ENCODE measurements around the gene SMARCA2.

SMARCA2 gene

DNA sequence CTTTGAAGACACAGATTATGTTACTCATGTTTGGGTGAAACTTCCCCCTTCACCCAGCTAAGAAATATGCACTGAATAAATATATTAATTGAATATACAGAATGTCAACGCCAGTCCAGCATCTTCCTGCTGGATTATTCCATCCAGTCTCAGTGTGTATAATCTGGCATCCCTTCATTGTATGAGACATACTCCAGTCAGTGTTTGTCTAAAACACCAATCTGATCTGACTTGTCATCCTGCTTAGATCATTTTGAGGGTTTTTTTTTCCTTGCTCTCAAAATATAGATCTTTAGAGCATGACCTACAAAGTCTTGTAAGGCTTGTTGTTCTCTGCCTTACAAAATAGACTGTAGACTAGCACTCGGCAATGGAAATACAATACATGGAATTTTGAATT lies 195.1 kb downstream of the SMARCA2 start:
- TF ChIP-seq, protein P1, sequence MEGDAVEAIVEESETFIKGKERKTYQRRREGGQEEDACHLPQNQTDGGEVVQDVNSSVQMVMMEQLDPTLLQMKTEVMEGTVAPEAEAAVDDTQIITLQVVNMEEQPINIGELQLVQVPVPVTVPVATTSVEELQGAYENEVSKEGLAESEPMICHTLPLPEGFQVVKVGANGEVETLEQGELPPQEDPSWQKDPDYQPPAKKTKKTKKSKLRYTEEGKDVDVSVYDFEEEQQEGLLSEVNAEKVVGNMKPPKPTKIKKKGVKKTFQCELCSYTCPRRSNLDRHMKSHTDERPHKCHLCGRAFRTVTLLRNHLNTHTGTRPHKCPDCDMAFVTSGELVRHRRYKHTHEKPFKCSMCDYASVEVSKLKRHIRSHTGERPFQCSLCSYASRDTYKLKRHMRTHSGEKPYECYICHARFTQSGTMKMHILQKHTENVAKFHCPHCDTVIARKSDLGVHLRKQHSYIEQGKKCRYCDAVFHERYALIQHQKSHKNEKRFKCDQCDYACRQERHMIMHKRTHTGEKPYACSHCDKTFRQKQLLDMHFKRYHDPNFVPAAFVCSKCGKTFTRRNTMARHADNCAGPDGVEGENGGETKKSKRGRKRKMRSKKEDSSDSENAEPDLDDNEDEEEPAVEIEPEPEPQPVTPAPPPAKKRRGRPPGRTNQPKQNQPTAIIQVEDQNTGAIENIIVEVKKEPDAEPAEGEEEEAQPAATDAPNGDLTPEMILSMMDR (IDR thresholded peaks at IDR 0.05; ENCODE audit: poor library complexity, severe bottlenecking), result no peak
- no peaks in the 10 kb centered on the region for H3K36me3 ChIP-seq (ENCODE audit: low read depth)
- ATAC-seq (ENCODE audit: low read depth), result no peak
- H3K27me3 ChIP-seq (ENCODE audit: insufficient read depth, poor library complexity, severe bottlenecking), result no peaks in the 10 kb centered on the region
- H3K27ac ChIP-seq (ENCODE audit: poor library complexity, severe bottlenecking), result no peak overlapping the region
- H3K4me3 ChIP-seq (ENCODE audit: severe bottlenecking), result no peak overlapping the region
- no peaks in the 10 kb centered on the region for H3K4me1 ChIP-seq (ENCODE audit: insufficient read depth, poor library complexity, severe bottlenecking)
- DNase-seq (ENCODE audit: low spot score), result no peak
- no peaks in the 10 kb centered on the region for H3K9me3 ChIP-seq (ENCODE audit: severe bottlenecking)

DNA sequence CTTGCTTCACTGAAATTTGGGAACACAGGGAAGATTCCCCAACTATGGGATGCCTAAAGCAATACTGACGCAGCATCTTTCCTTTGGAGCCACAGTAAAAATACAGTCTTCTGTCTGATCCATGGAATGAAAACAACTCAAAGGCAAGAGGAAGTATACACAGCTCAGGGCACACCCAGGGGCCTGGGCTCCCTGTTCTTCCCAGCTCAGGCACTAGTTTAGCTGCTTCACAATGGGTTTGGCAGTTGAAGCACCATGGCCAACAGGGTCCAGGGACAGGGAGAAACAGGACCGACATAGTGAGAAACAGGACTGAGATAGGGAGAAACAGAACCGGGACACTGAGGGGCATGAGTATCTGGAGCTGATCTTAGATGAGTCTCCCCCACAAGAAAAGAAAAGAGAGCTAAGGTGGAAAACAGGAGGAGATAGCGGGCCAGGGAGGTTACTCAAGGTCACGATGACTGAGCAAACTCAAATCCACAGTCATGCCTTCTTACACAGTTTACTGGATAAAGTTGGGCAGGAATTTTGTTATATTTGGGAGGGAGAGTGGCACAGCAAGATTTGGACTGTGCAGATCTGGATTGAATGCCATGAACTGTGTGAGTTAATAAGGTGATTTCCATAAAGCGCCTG lies 198.8 kb downstream of the SMARCA2 start:
- DNase-seq (ENCODE audit: low spot score) (no peak), ATAC-seq (ENCODE audit: low read depth) (no peak)
- Histone ChIP-seq H3K36me3 (ENCODE audit: low read depth) (no peaks in the 10 kb centered on the region), H3K27me3 (ENCODE audit: insufficient read depth, poor library complexity, severe bottlenecking) (no peaks in the 10 kb centered on the region), H3K4me3 (ENCODE audit: severe bottlenecking) (no peak overlapping the region), H3K9me3 (ENCODE audit: severe bottlenecking) (no peaks in the 10 kb centered on the region), H3K4me1 (ENCODE audit: insufficient read depth, poor library complexity, severe bottlenecking) (no peaks in the 10 kb centered on the region), H3K27ac (ENCODE audit: poor library complexity, severe bottlenecking) (no peak overlapping the region)
- TF ChIP-seq, protein P1 (IDR thresholded peaks at IDR 0.05; ENCODE audit: poor library complexity, severe bottlenecking), result no peak

DNA sequence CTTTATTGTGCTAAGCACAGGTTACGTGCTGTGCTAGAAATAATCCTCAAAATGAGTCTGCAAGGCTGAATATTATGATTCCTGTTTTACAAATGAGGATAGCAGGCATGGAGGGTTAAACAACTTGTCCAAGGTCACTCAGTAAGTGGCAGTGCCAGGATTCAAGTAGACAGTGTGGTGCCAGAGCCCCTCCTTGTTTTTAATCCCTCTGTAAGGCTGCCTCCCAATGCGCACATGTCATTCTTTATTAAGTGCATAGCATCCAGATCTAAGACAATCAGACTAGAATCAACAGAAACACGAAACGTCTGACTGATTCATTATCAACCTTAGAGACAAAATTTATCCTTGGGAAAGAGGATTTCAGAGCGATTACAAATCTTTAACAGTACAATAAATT lies 199.6 kb downstream of the SMARCA2 start:
- Histone ChIP-seq H3K4me3 (ENCODE audit: severe bottlenecking) (no peak overlapping the region), H3K27me3 (ENCODE audit: insufficient read depth, poor library complexity, severe bottlenecking) (no peaks in the 10 kb centered on the region), H3K36me3 (ENCODE audit: low read depth) (no peaks in the 10 kb centered on the region), H3K27ac (ENCODE audit: poor library complexity, severe bottlenecking) (no peak overlapping the region), H3K9me3 (ENCODE audit: severe bottlenecking) (no peaks in the 10 kb centered on the region), H3K4me1 (ENCODE audit: insufficient read depth, poor library complexity, severe bottlenecking) (no peaks in the 10 kb centered on the region)
- no peak for ATAC-seq (ENCODE audit: low read depth)
- TF ChIP-seq, protein P1 (IDR thresholded peaks at IDR 0.05; ENCODE audit: poor library complexity, severe bottlenecking), result no peak
- DNase-seq (ENCODE audit: low spot score), result no peak

DNA sequence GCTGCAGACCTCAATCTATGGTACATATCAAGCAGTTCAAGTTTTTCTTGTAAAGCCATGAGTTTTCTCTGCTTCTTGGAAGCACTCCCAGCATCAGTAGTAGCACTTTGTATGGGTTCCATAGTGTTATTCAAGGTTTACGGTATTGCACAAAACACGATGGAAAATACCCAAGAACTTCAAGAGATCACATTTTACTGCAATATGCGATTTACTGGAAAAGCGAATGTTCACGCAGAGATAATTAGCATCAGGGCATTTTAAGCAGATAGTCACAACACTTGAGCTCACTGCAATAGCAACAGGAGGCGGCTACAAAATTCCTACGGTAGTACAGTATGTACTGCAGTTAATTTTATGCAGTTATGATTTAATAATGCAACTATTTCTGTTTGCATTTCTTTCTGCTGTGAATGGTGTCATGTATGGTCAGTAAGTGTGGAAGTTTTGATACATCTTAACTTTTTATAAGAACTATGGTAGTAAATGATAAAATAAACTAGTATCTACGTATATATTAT lies 200.8 kb downstream of the SMARCA2 start:
- Histone ChIP-seq H3K27ac (ENCODE audit: poor library complexity, severe bottlenecking) (no peak overlapping the region), H3K36me3 (ENCODE audit: low read depth) (no peaks in the 10 kb centered on the region), H3K27me3 (ENCODE audit: insufficient read depth, poor library complexity, severe bottlenecking) (no peaks in the 10 kb centered on the region), H3K4me3 (ENCODE audit: severe bottlenecking) (no peak overlapping the region), H3K4me1 (ENCODE audit: insufficient read depth, poor library complexity, severe bottlenecking) (no peaks in the 10 kb centered on the region), H3K9me3 (ENCODE audit: severe bottlenecking) (no peaks in the 10 kb centered on the region)
- TF ChIP-seq, protein P1 (IDR thresholded peaks at IDR 0.05; ENCODE audit: poor library complexity, severe bottlenecking), result no peak
- ATAC-seq (ENCODE audit: low read depth) (no peak), DNase-seq (ENCODE audit: low spot score) (no peak)

DNA sequence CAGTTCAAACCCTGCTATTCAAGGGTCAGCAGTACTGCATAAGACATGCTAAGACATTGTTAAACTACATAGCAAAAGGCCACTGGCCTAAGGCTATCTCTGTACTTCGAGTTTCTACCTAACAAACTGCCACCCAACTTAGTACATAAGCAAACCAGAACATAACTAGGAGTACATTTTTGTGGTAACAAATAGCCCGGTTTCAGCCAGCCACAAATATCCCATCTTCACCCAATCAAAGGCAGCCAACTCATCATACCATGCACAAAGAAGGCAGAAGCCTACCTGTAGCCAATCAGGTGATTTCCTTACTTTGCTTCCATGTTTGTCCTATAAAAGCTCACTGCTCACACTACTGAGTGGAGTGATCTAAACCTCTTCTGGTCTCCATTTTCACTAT lies 201.4 kb downstream of the SMARCA2 start:
- peak; percentile 36; the same call in 2 of the 3 replicates for ATAC-seq (ENCODE audit: low read depth)

More for the DNA sequence above, 201.4 kb downstream of the SMARCA2 start:
- DNase-seq (ENCODE audit: low spot score), result no peak
- Histone ChIP-seq H3K4me1 (ENCODE audit: insufficient read depth, poor library complexity, severe bottlenecking) (no peaks in the 10 kb centered on the region), H3K4me3 (ENCODE audit: severe bottlenecking) (no peak overlapping the region), H3K36me3 (ENCODE audit: low read depth) (no peaks in the 10 kb centered on the region), H3K9me3 (ENCODE audit: severe bottlenecking) (no peaks in the 10 kb centered on the region), H3K27ac (ENCODE audit: poor library complexity, severe bottlenecking) (no peak overlapping the region), H3K27me3 (ENCODE audit: insufficient read depth, poor library complexity, severe bottlenecking) (no peaks in the 10 kb centered on the region)
- TF ChIP-seq, protein P1 (IDR thresholded peaks at IDR 0.05; ENCODE audit: poor library complexity, severe bottlenecking), result no peak
